PFSK-1 (cell line): ENCODE results near the gene AHNAK2.

ENCODE experiments used
- FOXP2 ChIP-seq: optimal IDR thresholded peaks from 2 replicates; pipeline ENCODE3; 2011; ENCODE audit warnings: borderline replicate concordance, control low read depth, inconsistent platforms; ENCODE audit not compliant: insufficient read depth; ENCODE audit errors: extremely low read length, extremely low read depth
- POLR2AphosphoS5 ChIP-seq: IDR thresholded peaks from 2 replicates; pipeline ENCODE4 v1.6.1; 2012; ENCODE audit warnings: low read depth, mild to moderate bottlenecking, control low read depth, low read length, moderate library complexity
- REST ChIP-seq, 2 experiments: IDR thresholded peaks; 2 replicates each; pipeline versions ENCODE4 v1.6.1 to v1.8.0; 2011 to 2012; ENCODE audit warnings: low read depth in 2 of 2, low read length in 2 of 2, control low read depth in 1 of 2, inconsistent platforms in 1 of 2, mild to moderate bottlenecking in 1 of 2, moderate library complexity in 1 of 2; ENCODE audit not compliant: insufficient read depth in 1 of 2
- SIN3A ChIP-seq: IDR thresholded peaks from 2 replicates; pipeline ENCODE4 v1.6.1; 2012; ENCODE audit warnings: mild to moderate bottlenecking, low read length, moderate library complexity, borderline replicate concordance; ENCODE audit not compliant: insufficient read depth
- TAF1 ChIP-seq: IDR thresholded peaks from 2 replicates; pipeline ENCODE4 v1.6.1; 2012; ENCODE audit warnings: low read length, control low read depth, borderline replicate concordance; ENCODE audit not compliant: insufficient read depth

- TF ChIP-seq TAF1 (no peak), POLR2AphosphoS5 (no peak), REST (IDR thresholded peaks at IDR 0.05; ENCODE audit: insufficient read depth in 1 of 2, low read depth in 2 of 2, low read length in 2 of 2) (no peak), FOXP2 (no peak), SIN3A (no peak)
These were observed 21.2 kb upstream of the AHNAK2 start for GRCh38 chr14:104999361-104999760.
